ENCODE data around the gene TMEM163.

The TMEM163 gene

DNA sequence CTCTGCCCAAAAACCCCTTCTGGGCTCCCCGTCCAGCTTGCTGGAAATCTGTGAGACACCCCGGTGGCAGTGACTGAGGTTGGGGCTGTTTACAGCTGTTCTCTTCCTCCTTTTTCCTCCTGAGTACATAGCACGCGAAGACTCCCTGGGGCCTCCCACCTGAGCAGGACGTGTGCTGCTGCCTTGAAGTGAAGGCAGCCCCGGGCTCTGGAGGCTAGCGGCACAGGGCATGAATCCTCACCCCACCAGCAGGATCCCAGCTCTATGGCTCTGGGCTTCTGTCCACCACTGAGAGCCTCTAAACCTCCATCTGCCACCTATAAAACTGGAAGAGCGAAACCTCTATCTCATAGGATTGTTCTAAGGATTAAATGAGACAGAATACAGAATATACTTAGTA is 182.5 kb downstream of the TMEM163 start:
- TF ChIP-seq, protein P1, sequence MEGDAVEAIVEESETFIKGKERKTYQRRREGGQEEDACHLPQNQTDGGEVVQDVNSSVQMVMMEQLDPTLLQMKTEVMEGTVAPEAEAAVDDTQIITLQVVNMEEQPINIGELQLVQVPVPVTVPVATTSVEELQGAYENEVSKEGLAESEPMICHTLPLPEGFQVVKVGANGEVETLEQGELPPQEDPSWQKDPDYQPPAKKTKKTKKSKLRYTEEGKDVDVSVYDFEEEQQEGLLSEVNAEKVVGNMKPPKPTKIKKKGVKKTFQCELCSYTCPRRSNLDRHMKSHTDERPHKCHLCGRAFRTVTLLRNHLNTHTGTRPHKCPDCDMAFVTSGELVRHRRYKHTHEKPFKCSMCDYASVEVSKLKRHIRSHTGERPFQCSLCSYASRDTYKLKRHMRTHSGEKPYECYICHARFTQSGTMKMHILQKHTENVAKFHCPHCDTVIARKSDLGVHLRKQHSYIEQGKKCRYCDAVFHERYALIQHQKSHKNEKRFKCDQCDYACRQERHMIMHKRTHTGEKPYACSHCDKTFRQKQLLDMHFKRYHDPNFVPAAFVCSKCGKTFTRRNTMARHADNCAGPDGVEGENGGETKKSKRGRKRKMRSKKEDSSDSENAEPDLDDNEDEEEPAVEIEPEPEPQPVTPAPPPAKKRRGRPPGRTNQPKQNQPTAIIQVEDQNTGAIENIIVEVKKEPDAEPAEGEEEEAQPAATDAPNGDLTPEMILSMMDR (IDR thresholded peaks at IDR 0.05): no peak
- Histone ChIP-seq H3K4me1 (no peaks in the 10 kb centered on the region), H3K9me3 (no peaks in the 10 kb centered on the region), H3K36me3 (no peaks in the 10 kb centered on the region), H3K27me3 (peaks cover 0 to under 1% of the 10 kb centered on the region in 2 donors), H3K4me3 (no peak overlapping the region), H3K27ac (no peak overlapping the region)
- intact Hi-C loops (cut with DNase I; ENCODE audit: low total_unique reads): no loop called here
- no peak for DNase-seq

DNA sequence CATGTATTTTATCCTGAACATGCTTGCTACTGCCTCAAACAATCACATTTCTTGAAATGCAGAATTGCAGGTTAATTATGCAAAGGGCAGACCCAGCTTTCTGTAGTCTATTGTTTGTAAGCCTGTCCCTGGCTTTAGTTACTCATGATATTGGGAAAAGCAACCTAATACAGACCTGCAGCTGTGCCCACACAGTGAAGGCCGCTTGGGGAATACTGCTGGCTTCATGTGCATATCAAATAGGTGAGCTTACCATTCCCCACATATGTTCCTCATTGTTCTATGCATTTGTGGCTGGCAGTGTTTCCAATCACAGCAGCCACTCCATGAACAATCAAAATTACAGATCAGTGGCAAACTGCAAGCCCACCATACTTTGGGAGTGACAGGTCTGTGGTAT is 186.3 kb downstream of the TMEM163 start:
- intact Hi-C loops (cut with DNase I; ENCODE audit: low total_unique reads): no loop called here
- no peaks in the 10 kb centered on the region for H3K36me3 ChIP-seq
- DNase-seq: no peak
- no peak overlapping the region for H3K27ac ChIP-seq
- H3K27me3 ChIP-seq: peaks cover 0 to 3% of the 10 kb centered on the region in 2 donors
- TF ChIP-seq, protein P1 (IDR thresholded peaks at IDR 0.05): no peak
- no peaks in the 10 kb centered on the region for H3K4me1 ChIP-seq
- H3K9me3 ChIP-seq: no peaks in the 10 kb centered on the region
- no peak overlapping the region for H3K4me3 ChIP-seq

DNA sequence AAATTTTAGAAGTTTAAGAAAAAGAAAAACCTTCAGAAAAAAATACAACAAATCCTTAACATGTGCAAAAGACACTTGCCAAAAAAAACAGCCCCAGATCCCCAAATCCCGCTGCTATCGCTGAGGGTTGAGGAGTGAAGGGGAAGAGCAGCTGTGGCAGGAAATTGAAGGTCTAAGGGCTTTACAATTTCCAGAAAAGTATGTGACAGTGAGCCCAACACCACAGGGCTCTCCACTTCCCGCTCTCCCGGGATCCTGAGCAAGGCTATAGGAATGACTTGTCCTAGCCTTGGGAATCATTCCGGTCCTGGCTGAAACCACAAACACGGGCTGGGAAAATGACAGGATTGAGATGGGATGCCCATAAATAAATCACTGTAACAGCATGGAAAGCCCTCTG is 191.4 kb downstream of the TMEM163 start:
- no peak for DNase-seq
- Histone ChIP-seq H3K4me3 (no peak overlapping the region), H3K4me1 (no peaks in the 10 kb centered on the region), H3K27me3 (peaks cover 0 to 13% of the 10 kb centered on the region in 2 donors), H3K36me3 (no peaks in the 10 kb centered on the region), H3K9me3 (no peaks in the 10 kb centered on the region), H3K27ac (no peak overlapping the region)
- TF ChIP-seq, protein P1 (IDR thresholded peaks at IDR 0.05): no peak
- intact Hi-C loops (cut with DNase I; ENCODE audit: low total_unique reads): no loop called here

DNA sequence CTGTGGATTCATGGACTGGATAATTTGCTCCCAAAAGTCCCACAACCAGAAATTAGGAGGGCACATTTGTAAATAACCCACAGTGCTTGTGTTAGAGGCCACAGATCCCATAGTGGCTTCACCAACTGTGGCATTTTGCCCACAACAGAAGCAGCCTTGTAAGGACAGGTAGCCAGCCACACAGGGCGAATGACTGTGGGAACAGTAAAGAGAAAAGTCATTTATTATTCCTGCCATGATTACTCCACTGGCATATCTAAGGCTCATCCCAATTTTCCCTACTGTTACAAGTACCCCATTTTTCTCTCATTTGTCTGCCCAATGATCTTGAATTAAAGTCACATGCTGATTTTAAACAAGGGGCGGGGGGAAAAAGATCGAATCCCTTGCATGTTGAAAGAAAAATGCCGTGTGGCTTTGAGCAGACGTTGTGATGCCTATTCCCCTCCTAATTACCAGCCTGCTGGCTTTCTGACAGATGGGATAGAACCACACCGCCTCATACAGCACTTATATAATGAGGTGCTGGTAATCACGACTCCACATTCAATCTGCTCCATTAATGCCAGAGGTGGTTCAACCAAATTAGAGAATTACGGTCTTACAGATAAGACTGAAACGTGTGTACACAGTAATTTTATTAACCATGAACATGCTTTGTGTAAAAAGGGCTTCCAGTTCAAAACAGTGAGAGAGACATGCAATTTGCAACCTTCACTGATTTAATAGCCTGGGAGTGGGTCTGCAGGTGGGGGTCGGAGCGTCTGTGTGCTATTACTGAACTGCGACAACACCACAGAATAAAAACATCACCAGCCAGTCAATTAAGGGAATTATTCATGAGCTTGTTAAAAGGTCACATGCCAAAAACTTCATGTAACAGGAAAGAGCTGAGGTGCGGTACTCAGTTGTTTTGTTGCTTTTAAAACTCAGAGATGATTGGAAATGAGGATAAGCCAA is 196.0 kb downstream of the TMEM163 start:
- intact Hi-C loops (cut with DNase I; ENCODE audit: low total_unique reads): no loop called here
- TF ChIP-seq, protein P1 (IDR thresholded peaks at IDR 0.05): no peak

DNA sequence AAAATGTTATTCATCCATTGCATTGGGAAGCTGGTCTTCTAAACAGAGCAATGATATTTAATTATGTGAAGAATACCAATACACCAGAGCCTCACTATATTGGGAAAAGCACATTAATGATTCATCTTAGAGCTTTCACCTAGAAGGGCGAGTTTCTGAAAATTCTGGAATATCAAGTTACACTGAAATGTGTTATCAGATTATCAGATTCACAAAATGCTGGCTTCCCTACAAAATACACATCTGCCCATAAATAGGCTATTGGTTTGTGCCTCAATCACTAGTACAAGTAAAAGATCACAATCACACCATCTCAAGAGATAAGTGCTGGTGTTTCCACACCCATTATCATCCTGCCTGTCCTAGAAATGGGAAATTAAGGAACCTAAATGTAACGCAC is 200.7 kb downstream of the TMEM163 start:
- H3K4me1 ChIP-seq: no peaks in the 10 kb centered on the region
- H3K27ac ChIP-seq: no peak overlapping the region
- TF ChIP-seq, protein P1 (IDR thresholded peaks at IDR 0.05): no peak
- H3K9me3 ChIP-seq: no peaks in the 10 kb centered on the region
- intact Hi-C loops (cut with DNase I; ENCODE audit: low total_unique reads): no loop called here
- H3K4me3 ChIP-seq: no peak overlapping the region
- no peak for DNase-seq
- H3K27me3 ChIP-seq: peaks cover 0 to 4% of the 10 kb centered on the region in 2 donors
- no peaks in the 10 kb centered on the region for H3K36me3 ChIP-seq

More for the DNA sequence above, 196.0 kb downstream of the TMEM163 start:
- Histone ChIP-seq H3K27ac (no peak overlapping the region), H3K4me3 (no peak overlapping the region), H3K36me3 (no peaks in the 10 kb centered on the region), H3K9me3 (no peaks in the 10 kb centered on the region), H3K4me1 (no peaks in the 10 kb centered on the region), H3K27me3 (peaks cover 0 to 14% of the 10 kb centered on the region in 2 donors)
- no peak for DNase-seq
